Suprapubic skin (tissue), 4 donors: ENCODE measurements around the gene EIF1AY.

Experiments used
- CTCF ChIP-seq, 2 donors: fragments of 200-600 bp in 1 of 2; fragments of 450-650 bp in 1 of 2; sonication (generic) in 1 of 2; IDR thresholded peaks; one replicate each; pipeline ENCODE4 v1.5.1; 2016 to 2019; ENCODE audit warnings: antibody characterized with exemption in 2 of 2, mild to moderate bottlenecking in 1 of 2, moderate library complexity in 1 of 2
- EP300 ChIP-seq: sonication (generic); formaldehyde crosslinking; IDR thresholded peaks from one replicate; pipeline ENCODE4 v1.6.1; 2017; ENCODE audit warnings: antibody characterized with exemption
- POLR2A ChIP-seq, 2 donors: fragments of 450-650 bp; IDR thresholded peaks; one replicate each; pipeline ENCODE4 v1.6.1; 2017; ENCODE audit warnings: antibody characterized with exemption in 2 of 2, mild to moderate bottlenecking in 2 of 2, moderate library complexity in 2 of 2
- POLR2AphosphoS5 ChIP-seq, 3 donors: sonication (generic); formaldehyde crosslinking; IDR thresholded peaks; one replicate each; pipeline ENCODE4 v1.6.1; 2017; ENCODE audit warnings: antibody characterized with exemption in 3 of 3

- TF ChIP-seq CTCF (IDR thresholded peaks at IDR 0.05) (no peak), EP300 (no peak), POLR2AphosphoS5 (IDR thresholded peaks at IDR 0.05) (no peak), POLR2A (IDR thresholded peaks at IDR 0.05) (no peak)
Observed at GRCh38 chrY:20546071-20546470, 29.5 kb upstream of the EIF1AY start.
